ENCODE results near the gene MAST2.

DNA sequence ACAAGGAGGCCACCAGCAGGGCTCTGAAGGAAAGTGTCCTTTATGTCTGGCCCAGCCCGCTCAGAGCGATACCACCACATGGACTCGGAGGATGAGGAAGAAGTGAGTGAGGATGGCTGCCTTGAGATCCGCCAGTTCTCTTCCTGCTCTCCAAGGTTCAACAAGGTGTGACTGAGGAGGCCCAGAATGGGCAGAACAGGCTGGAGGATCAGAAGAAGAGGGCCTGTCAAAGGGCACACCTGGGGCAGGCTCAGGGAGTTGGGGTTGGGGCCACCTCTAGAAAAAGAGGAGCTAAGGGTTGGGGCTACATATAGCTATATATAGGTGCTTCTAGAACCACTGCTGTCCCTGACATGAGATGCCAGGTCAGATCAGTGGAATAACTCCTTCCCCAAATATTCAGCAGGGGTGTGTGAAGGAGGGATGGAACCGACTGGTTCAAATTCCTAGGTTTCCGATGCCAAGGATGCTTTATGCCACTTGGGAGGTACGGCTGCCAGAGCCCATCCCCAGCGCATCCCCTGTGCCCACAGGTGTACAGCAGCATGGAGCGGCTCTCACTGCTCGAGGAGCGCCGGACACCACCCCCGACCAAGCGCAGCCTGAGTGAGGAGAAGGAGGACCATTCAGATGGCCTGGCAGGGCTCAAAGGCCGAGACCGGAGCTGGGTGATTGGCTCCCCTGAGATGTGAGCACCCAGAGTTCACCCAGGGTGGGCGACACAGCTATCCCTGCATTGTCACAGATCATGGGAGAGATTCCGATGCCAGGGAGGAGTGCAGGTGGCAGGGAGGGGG, 226.9 kb downstream of the MAST2 start:
- TF ChIP-seq CTCF (IDR thresholded peaks at IDR 0.05) = no peak
- TF ChIP-seq POLR2A (IDR thresholded peaks at IDR 0.05) = no peak

All from prostate gland (tissue), 2 donors.